ENCODE measurements around the gene NOL12. TPM values are rescaled to one million over a fixed set of nuclear protein-coding genes. Genes with fewer than 3 reads are reported as not detected.

Gene NOL12
- polyA plus RNA-seq, 2 of the 4 experiments (the other 2 are of a cell fraction) = 23.0 to 37.3 TPM

DNA sequence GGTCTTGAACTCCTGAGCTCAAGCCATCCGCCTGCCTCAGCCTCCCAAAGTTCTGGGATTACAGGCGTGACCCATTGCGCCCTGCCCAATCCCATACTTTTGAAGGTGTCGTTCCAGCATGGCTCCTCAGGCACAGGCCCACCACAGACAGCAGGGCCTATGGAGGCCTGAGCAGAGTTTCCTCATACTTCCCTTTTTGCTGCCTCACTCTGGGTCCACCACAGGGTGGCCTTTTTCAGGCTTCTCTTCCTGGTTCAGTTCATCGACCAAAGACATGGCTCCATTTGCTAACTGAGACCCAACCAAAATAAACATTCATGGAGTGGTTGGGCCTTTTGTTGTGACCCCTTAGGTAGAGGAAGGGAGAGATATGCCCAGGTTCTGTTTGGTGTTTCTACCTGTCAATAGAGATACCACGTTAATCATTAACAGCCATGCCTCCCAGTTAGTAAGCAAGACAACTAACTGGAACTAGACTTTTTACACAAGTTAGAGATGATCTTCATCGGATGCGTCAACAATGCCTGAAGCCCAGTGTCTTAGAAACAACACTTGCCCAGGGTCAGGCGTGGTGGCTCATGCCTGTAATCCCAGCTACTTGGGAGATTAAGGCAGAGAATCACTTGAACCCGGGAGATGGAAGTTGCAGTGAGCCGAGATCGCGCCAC is 45.8 kb downstream of the NOL12 start:
- peak; percentile 60 to 67; a peak in 5 of 6 replicates for ATAC-seq
- DNase-seq (ENCODE audit: low read depth in 1 of 2, low spot score in 1 of 2) = peak; percentile 31 to 84
- ChIA-PET CTCF (interaction anchor here (0.6 to 1.6 kb wide), 6 partner anchors 11 to 99 kb away, joined by 3 to 6 read pairs (median 4); no protein-coding TSS in a partner anchor), POLR2A (no interaction called here)
- peak; percentile 5 for TF ChIP-seq MAFK (IDR thresholded peaks at IDR 0.05; ENCODE audit: partially characterized antibody)
- TF ChIP-seq, protein P1, sequence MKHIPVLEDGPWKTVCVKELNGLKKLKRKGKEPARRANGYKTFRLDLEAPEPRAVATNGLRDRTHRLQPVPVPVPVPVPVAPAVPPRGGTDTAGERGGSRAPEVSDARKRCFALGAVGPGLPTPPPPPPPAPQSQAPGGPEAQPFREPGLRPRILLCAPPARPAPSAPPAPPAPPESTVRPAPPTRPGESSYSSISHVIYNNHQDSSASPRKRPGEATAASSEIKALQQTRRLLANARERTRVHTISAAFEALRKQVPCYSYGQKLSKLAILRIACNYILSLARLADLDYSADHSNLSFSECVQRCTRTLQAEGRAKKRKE (CRISPR knock-in tag; IDR thresholded peaks at IDR 0.05; ENCODE audit: low read depth) = no peak
- H3K9me3 ChIP-seq = no peaks in the 10 kb centered on the region
- peaks cover 24% of the 10 kb centered on the region for H3K4me1 ChIP-seq
- WGBS (ENCODE audit: missing lambda C conversion rate) = 48% methylated on average over 13 of the region's 13 CpGs
- no peak overlapping the region for H3K4me3 ChIP-seq
- H3K4me2 ChIP-seq = peak overlapping the region; percentile 52
- peak overlapping the region; percentile 60 to 80; a peak in 5 of 6 replicates for H3K27ac ChIP-seq
- FAIRE-seq = no peak

DNA sequence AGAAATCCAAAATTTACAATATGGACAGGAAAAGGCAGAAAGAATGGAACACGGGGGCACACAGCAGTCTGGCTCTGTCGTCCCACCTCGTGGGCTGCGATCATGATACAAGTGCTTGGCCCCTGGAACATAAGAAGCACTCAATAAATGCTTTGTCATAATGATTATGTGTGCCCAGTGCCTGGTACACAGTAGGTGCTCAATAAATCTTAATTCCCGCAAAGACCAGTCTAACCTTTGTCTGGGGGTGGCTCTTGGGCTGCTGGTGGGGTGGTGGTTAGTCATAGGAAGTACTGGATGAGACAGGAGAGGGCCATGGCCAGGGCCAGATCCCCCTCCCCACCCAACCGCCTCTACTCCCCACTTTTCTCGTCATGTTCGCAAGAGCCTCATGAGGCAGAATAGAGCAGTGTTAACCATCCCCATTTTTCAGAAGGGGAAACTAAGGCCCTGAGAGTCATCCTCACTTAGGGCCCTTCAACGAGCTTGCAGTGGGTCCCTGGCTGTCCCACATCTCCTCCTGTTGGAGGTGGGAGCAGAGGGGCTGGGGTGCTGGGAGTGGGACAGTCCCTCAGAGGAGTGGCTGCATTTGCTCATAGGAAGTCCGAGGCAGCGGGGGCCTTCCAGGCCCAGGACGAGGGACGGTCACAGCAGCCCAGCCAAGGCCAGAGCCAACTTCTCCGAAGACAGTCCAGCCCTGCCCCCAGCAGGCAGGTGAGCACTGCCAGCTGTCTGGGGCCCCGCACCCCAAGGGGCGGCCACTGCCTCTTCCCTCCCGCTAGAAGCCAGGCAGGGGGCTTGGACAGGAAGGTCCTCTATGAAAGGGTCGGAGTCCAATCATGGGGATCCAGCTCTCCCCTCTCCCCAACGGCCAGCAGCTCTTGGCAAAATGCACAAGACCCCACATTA is 46.8 kb downstream of the NOL12 start:
- DNase-seq (ENCODE audit: low read depth in 1 of 2, low spot score in 1 of 2) (no peak), FAIRE-seq (no peak), ATAC-seq (no peak)
- Histone ChIP-seq H3K4me2 (no peak overlapping the region), H3K27ac (peak overlapping the region; percentile 60 to 80; a peak in 5 of 6 replicates), H3K4me3 (no peak overlapping the region), H3K4me1 (peaks cover 24% of the 10 kb centered on the region), H3K9me3 (no peaks in the 10 kb centered on the region)
- TF ChIP-seq HOXA7 (CRISPR knock-in tag; IDR thresholded peaks at IDR 0.05) = no peak
- TF ChIP-seq, protein P2, sequence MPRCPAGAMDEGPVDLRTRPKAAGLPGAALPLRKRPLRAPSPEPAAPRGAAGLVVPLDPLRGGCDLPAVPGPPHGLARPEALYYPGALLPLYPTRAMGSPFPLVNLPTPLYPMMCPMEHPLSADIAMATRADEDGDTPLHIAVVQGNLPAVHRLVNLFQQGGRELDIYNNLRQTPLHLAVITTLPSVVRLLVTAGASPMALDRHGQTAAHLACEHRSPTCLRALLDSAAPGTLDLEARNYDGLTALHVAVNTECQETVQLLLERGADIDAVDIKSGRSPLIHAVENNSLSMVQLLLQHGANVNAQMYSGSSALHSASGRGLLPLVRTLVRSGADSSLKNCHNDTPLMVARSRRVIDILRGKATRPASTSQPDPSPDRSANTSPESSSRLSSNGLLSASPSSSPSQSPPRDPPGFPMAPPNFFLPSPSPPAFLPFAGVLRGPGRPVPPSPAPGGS (IDR thresholded peaks at IDR 0.05) = no peak
- TF ChIP-seq NPAS2 (CRISPR knock-in tag; IDR thresholded peaks at IDR 0.05; ENCODE audit: borderline replicate concordance) = no peak
- TF ChIP-seq, protein P3, sequence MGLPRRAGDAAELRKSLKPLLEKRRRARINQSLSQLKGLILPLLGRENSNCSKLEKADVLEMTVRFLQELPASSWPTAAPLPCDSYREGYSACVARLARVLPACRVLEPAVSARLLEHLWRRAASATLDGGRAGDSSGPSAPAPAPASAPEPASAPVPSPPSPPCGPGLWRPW (IDR thresholded peaks at IDR 0.05) = no peak
- no peak for TF ChIP-seq SREBF2 (IDR thresholded peaks at IDR 0.05)
- TF ChIP-seq CHD4 (IDR thresholded peaks at IDR 0.05; ENCODE audit: borderline replicate concordance) = no peak
- TF ChIP-seq RARB (CRISPR knock-in tag; IDR thresholded peaks at IDR 0.05) = no peak
- no peak for TF ChIP-seq CBX2 (IDR thresholded peaks at IDR 0.05; ENCODE audit: borderline replicate concordance, low read depth)
- TF ChIP-seq ZNF302 (CRISPR knock-in tag; IDR thresholded peaks at IDR 0.05) = no peak
- no peak for TF ChIP-seq KDM5A (IDR thresholded peaks at IDR 0.05)
- no peak for TF ChIP-seq ZSCAN20 (CRISPR knock-in tag; IDR thresholded peaks at IDR 0.05)
- 86% methylated on average over 12 of the region's 19 CpGs for WGBS (ENCODE audit: missing lambda C conversion rate)
- ChIA-PET POLR2A (no interaction called here), CTCF (interaction anchor here (0.9 to 2.5 kb wide), 4 partner anchors 10 to 90 kb away, joined by 3 to 18 read pairs (median 5); no protein-coding TSS in a partner anchor)

DNA sequence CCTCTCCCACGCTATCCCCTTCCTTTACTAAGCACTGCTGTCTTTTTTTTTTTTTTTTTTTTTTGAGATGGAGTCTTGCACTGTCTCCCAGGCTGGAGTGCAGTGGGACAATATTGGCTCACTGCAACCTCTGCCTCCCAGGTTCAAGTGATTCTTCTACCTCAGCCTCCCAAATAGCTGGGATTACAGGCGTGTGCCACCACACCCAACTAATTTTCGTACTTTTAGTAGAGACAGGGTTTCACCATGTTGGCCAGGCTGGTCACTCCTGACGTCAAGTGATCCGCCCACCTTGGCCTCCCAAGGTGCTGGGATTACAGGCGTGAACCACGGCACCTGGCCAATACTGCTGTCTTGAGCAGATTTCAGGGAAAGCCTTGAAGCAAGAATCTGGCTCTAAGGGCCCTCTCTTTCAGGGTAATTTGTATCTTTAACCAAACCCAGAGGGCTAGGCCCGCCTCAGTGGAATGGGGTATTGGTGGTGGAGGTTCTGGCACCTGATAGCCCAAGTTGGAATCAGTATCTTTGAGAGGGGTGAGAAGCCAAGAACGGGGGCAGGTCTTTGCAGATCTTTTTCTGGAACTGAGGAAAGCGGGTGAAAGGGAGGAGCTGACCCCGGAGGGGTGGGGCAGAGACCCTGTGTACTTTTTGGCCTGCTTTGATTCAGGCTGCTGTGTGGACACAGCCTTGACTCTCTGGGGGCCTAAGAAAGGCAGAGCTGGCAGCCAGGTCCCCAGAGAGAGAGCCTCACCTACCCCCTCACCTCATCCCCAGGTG is 47.7 kb downstream of the NOL12 start:
- H3K9me3 ChIP-seq = no peaks in the 10 kb centered on the region
- H3K4me3 ChIP-seq = no peak overlapping the region
- DNase-seq (ENCODE audit: low read depth in 1 of 2, low spot score in 1 of 2) (no peak), ATAC-seq (no peak), FAIRE-seq (no peak)
- ChIA-PET POLR2A (interaction anchor here (0.8 kb wide), 1 partner anchor 22 kb away, joined by 4 read pairs; no protein-coding TSS in a partner anchor), CTCF (interaction anchor here (1.1 to 2.5 kb wide), 6 partner anchors 11 to 141 kb away, joined by 3 to 18 read pairs (median 6); no protein-coding TSS in a partner anchor)
- 78% methylated on average over 11 of the region's 11 CpGs for WGBS (ENCODE audit: missing lambda C conversion rate)
- no peak overlapping the region for H3K4me2 ChIP-seq
- peak overlapping the region in 1 of 2 experiments; percentile 74; a peak in 3 of 6 replicates for H3K27ac ChIP-seq
- peaks cover 24% of the 10 kb centered on the region for H3K4me1 ChIP-seq
- no peak for TF ChIP-seq CBX8 (IDR thresholded peaks at IDR 0.05)
- TF ChIP-seq, protein P4, sequence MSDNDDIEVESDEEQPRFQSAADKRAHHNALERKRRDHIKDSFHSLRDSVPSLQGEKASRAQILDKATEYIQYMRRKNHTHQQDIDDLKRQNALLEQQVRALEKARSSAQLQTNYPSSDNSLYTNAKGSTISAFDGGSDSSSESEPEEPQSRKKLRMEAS (IDR thresholded peaks at IDR 0.05) = no peak
- no peak for TF ChIP-seq KDM1A (IDR thresholded peaks at IDR 0.05; ENCODE audit: low read depth)
- TF ChIP-seq NR3C1 (IDR thresholded peaks at IDR 0.05) = no peak
- TF ChIP-seq RARB (CRISPR knock-in tag; IDR thresholded peaks at IDR 0.05) = no peak
- TF ChIP-seq, protein P2 (IDR thresholded peaks at IDR 0.05) = no peak
- TF ChIP-seq, protein P5, sequence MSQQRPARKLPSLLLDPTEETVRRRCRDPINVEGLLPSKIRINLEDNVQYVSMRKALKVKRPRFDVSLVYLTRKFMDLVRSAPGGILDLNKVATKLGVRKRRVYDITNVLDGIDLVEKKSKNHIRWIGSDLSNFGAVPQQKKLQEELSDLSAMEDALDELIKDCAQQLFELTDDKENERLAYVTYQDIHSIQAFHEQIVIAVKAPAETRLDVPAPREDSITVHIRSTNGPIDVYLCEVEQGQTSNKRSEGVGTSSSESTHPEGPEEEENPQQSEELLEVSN (IDR thresholded peaks at IDR 0.05; ENCODE audit: borderline replicate concordance, low read depth) = no peak
- no peak for TF ChIP-seq JUN (IDR thresholded peaks at IDR 0.05)
- no peak for TF ChIP-seq ZNF302 (CRISPR knock-in tag; IDR thresholded peaks at IDR 0.05)
- no peak for TF ChIP-seq PHF8 (IDR thresholded peaks at IDR 0.05; ENCODE audit: borderline replicate concordance, low read depth)
- TF ChIP-seq HOXB5 (CRISPR knock-in tag; IDR thresholded peaks at IDR 0.05) = no peak
- TF ChIP-seq, protein P6, sequence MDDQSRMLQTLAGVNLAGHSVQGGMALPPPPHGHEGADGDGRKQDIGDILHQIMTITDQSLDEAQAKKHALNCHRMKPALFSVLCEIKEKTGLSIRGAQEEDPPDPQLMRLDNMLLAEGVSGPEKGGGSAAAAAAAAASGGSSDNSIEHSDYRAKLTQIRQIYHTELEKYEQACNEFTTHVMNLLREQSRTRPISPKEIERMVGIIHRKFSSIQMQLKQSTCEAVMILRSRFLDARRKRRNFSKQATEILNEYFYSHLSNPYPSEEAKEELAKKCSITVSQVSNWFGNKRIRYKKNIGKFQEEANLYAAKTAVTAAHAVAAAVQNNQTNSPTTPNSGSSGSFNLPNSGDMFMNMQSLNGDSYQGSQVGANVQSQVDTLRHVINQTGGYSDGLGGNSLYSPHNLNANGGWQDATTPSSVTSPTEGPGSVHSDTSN (IDR thresholded peaks at IDR 0.05) = no peak
